Loucy (cell line): ENCODE results near the gene INTS14.

Experiments
- H2AFZ ChIP-seq: fragments of 200-600 bp; sonication (generic); 2 replicates; pipeline ENCODE4 v1.6.0; 2016; ENCODE audit warnings: antibody characterized with exemption, mild to moderate bottlenecking, low read length, moderate library complexity
- H3F3A ChIP-seq: fragments of 200-600 bp; 2 replicates; pipeline ENCODE4 v1.6.0; 2016; ENCODE audit warnings: antibody characterized with exemption, low read depth, mild to moderate bottlenecking
- H3K27me3 ChIP-seq: fragments of 200-600 bp; sonication (generic); 2 replicates; pipeline ENCODE4 v1.6.1; 2014; ENCODE audit warnings: low read length, mild to moderate bottlenecking; ENCODE audit not compliant: insufficient read depth, poor library complexity, severe bottlenecking
- H3K36me3 ChIP-seq: fragments of 200-600 bp; sonication (generic); 2 replicates; pipeline ENCODE4 v1.6.1; 2016; ENCODE audit warnings: low read length; ENCODE audit not compliant: insufficient read depth
- H3K4me1 ChIP-seq: fragments of 200-600 bp; sonication (generic); 2 replicates; pipeline ENCODE4 v1.5.1; 2014; ENCODE audit warnings: low read length, mild to moderate bottlenecking; ENCODE audit not compliant: insufficient read depth, poor library complexity, severe bottlenecking
- H3K4me2 ChIP-seq: fragments of 200-600 bp; sonication (generic); 2 replicates; pipeline ENCODE4 v1.6.0; 2014; ENCODE audit warnings: antibody characterized with exemption, low read length, low read depth, mild to moderate bottlenecking; ENCODE audit not compliant: poor library complexity, severe bottlenecking
- H3K4me3 ChIP-seq: fragments of 200-600 bp; sonication (generic); 2 replicates; pipeline ENCODE4 v1.5.1; 2014; ENCODE audit warnings: low read length, mild to moderate bottlenecking, mixed read lengths; ENCODE audit not compliant: poor library complexity, severe bottlenecking
- H3K79me2 ChIP-seq: fragments of 200-600 bp; sonication (generic); 2 replicates; pipeline ENCODE4 v1.6.1; 2014; ENCODE audit warnings: low read length; ENCODE audit not compliant: insufficient read depth
- H3K9ac ChIP-seq: fragments of 200-600 bp; sonication (generic); 2 replicates; pipeline ENCODE4 v1.6.0; 2014; ENCODE audit warnings: mild to moderate bottlenecking, low read depth, low read length, moderate library complexity; ENCODE audit not compliant: poor library complexity, severe bottlenecking
- H3K9me2 ChIP-seq: fragments of 200-600 bp; sonication (generic); replicated peaks from 2 replicates; pipeline ENCODE4 v1.6.1; 2016; ENCODE audit warnings: low read depth, low read length, mixed read lengths
- H3K9me3 ChIP-seq: fragments of 200-600 bp; sonication (generic); 2 replicates; pipeline ENCODE4 v1.6.1; 2014; ENCODE audit warnings: mild to moderate bottlenecking, antibody characterized with exemption, low read length, low read depth; ENCODE audit not compliant: insufficient read depth
- H4K20me1 ChIP-seq: fragments of 200-600 bp; sonication (generic); 2 replicates; pipeline ENCODE4 v1.6.0; 2014; ENCODE audit warnings: antibody characterized with exemption, low read length, mild to moderate bottlenecking; ENCODE audit not compliant: insufficient read depth, poor library complexity, severe bottlenecking
- CTCF ChIP-seq: fragments of 200-600 bp; sonication (generic); conservative IDR thresholded peaks from 2 replicates; pipeline ENCODE4 v1.5.1; 2014; ENCODE audit warnings: mild to moderate bottlenecking, antibody characterized with exemption, low read length
- EZH2phosphoT487 ChIP-seq: fragments of 200-600 bp; IDR thresholded peaks from 2 replicates; pipeline ENCODE4 v1.6.1; 2018; ENCODE audit warnings: antibody characterized with exemption, mild to moderate bottlenecking, moderate library complexity, borderline replicate concordance

INTS14 gene

GRCh38 chr15:65623103-65623502 is 12.2 kb upstream of the INTS14 start:
- H2AFZ ChIP-seq, result no peak overlapping the region
- no peak overlapping the region for H3K4me2 ChIP-seq
- no peak overlapping the region for H3K4me3 ChIP-seq
- H4K20me1 ChIP-seq, result no peaks in the 10 kb centered on the region
- peaks cover 9% of the 10 kb centered on the region; the same call in 1 of the 2 replicates for H3K36me3 ChIP-seq
- no peaks in the 10 kb centered on the region for H3K27me3 ChIP-seq
- TF ChIP-seq CTCF, result no peak
- TF ChIP-seq EZH2phosphoT487, result no peak
- no peak overlapping the region for H3K9ac ChIP-seq
- H3K4me1 ChIP-seq, result peaks cover 12% of the 10 kb centered on the region
- H3F3A ChIP-seq, result no peaks in the 10 kb centered on the region
- no peaks in the 10 kb centered on the region for H3K9me3 ChIP-seq
- H3K79me2 ChIP-seq, result no peaks in the 10 kb centered on the region
- H3K9me2 ChIP-seq, result no peaks in the 10 kb centered on the region

- no peaks in the 10 kb centered on the region for H3K79me2 ChIP-seq
- H3K4me1 ChIP-seq, result peaks cover 12% of the 10 kb centered on the region
- no peak within 1 kb of the TSS for H3K4me2 ChIP-seq
- H3K27me3 ChIP-seq, result no peaks in the 10 kb centered on the region
- H3K36me3 ChIP-seq, result peaks cover 9% of the 10 kb centered on the region; the same call in 1 of the 2 replicates
- TF ChIP-seq EZH2phosphoT487 (no peak), CTCF (no peak)
- H2AFZ ChIP-seq, result no peak within 1 kb of the TSS
- H4K20me1 ChIP-seq, result no peaks in the 10 kb centered on the region
- H3K4me3 ChIP-seq, result no peak within 1 kb of the TSS
- H3F3A ChIP-seq, result no peaks in the 10 kb centered on the region
- H3K9ac ChIP-seq, result no peak within 1 kb of the TSS
- H3K9me2 ChIP-seq, result no peaks in the 10 kb centered on the region
- H3K9me3 ChIP-seq, result no peaks in the 10 kb centered on the region
Measured at GRCh38 chr15:65621638-65622037, 10.7 kb upstream of the INTS14 start, which contains the start of gene SLC24A1. SLC24A1 (plus strand) TSS chr15:65621938; CDS start chr15:65624081, 2,143 bp downstream.

- no peak overlapping the region for H3K4me2 ChIP-seq
- no peak overlapping the region for H2AFZ ChIP-seq
- no peaks in the 10 kb centered on the region for H3K9me2 ChIP-seq
- no peaks in the 10 kb centered on the region for H4K20me1 ChIP-seq
- TF ChIP-seq EZH2phosphoT487 (no peak), CTCF (no peak)
- no peaks in the 10 kb centered on the region for H3F3A ChIP-seq
- H3K9ac ChIP-seq, result no peak overlapping the region
- H3K27me3 ChIP-seq, result no peaks in the 10 kb centered on the region
- no peaks in the 10 kb centered on the region for H3K9me3 ChIP-seq
- no peak overlapping the region for H3K4me3 ChIP-seq
- H3K36me3 ChIP-seq, result peaks cover 6% of the 10 kb centered on the region; the same call in 1 of the 2 replicates
- no peaks in the 10 kb centered on the region for H3K79me2 ChIP-seq
- H3K4me1 ChIP-seq, result peaks cover 12% of the 10 kb centered on the region
Measured at GRCh38 chr15:65620833-65621232, 9.9 kb upstream of the INTS14 start.
